ENCODE results near the gene PAM16. TPM values are rescaled to one million over a fixed set of nuclear protein-coding genes. Genes with fewer than 3 reads are reported as not detected.

Gene PAM16
- total and polyA plus RNA-seq, 2 of the 8 experiments (the other 6 are each of a cell fraction or from before 2014, with no cell fraction given): 78.3 to 198 TPM

GRCh38 chr16:4375717-4376116 is 24.6 kb upstream of the PAM16 start:
- H2BK120ac ChIP-seq (replicated peaks; ENCODE audit: low read depth, low read length): no peak overlapping the region
- peaks cover 6% of the 10 kb centered on the region; the same call in 1 of the 2 replicates for H3K23me2 ChIP-seq (ENCODE audit: low read depth, low read length)
- H2BK15ac ChIP-seq (ENCODE audit: low read length): no peak overlapping the region
- no peak overlapping the region for H3K56ac ChIP-seq (replicated peaks; ENCODE audit: insufficient read length, low read depth, low read length)
- H2AFZ ChIP-seq (ENCODE audit: low read length): no peak overlapping the region
- no peak overlapping the region for H2BK5ac ChIP-seq (ENCODE audit: low read depth, low read length)
- H3K36me3 ChIP-seq (ENCODE audit: control insufficient read depth in 2 of 4, insufficient read depth in 4 of 4, low read length in 3 of 4): no peaks in the 10 kb centered on the region
- no peak overlapping the region for H2AK5ac ChIP-seq (ENCODE audit: low read depth, low read length)
- H3K4me2 ChIP-seq (ENCODE audit: insufficient read depth in 1 of 2, low read depth in 2 of 2, low read length in 2 of 2): no peak overlapping the region
- peaks cover 0 to 1% (median 0%) of the 10 kb centered on the region in 4 experiments; a peak in 2 of 7 replicates for H3K27me3 ChIP-seq (replicated peaks in 1 of 4; ENCODE audit: control insufficient read depth in 3 of 4, extremely low read depth in 1 of 4, insufficient read depth in 3 of 4, low read length in 3 of 4)
- H3K79me1 ChIP-seq (ENCODE audit: low read depth, low read length): peaks cover 6% of the 10 kb centered on the region
- H3K23ac ChIP-seq (ENCODE audit: insufficient read length): no peak overlapping the region
- H3K14ac ChIP-seq (ENCODE audit: insufficient read length): no peak overlapping the region
- H3K9ac ChIP-seq (replicated peaks in 1 of 4; ENCODE audit: extremely low read depth in 1 of 4, low read depth in 3 of 4, low read length in 3 of 4): no peak overlapping the region
- no peak overlapping the region for H2BK12ac ChIP-seq (ENCODE audit: low read depth, low read length)
- TF ChIP-seq CEBPB (IDR thresholded peaks at IDR 0.05; ENCODE audit: low read depth, low read length): no peak
- TF ChIP-seq SIX5 (IDR thresholded peaks at IDR 0.05; ENCODE audit: low read depth, low read length): no peak
- no peak overlapping the region for H2BK20ac ChIP-seq (ENCODE audit: low read length)
- CTCF ChIA-PET (ENCODE audit: partially characterized antibody): interaction anchor here (0.5 to 24.8 kb wide), 8 partner anchors 10 to 87 kb away, joined by 3 to 659 read pairs (median 12); no protein-coding TSS in a partner anchor
- no peak overlapping the region for H3K18ac ChIP-seq (ENCODE audit: extremely low read depth, low read length)
- peaks cover 0 to 11% of the 10 kb centered on the region in 2 experiments; a peak in 1 of 4 replicates for H3K79me2 ChIP-seq (ENCODE audit: control insufficient read depth in 1 of 2, insufficient read depth in 2 of 2, low read length in 2 of 2)
- H3K27ac ChIP-seq (ENCODE audit: low read depth, low read length): no peak overlapping the region
- peak overlapping the region; percentile 36; the same call in 1 of the 2 replicates for H4K8ac ChIP-seq (ENCODE audit: extremely low read depth, insufficient read depth, low read length)
- no peak for DNase-seq (ENCODE audit: low read depth in 1 of 2, low spot score in 2 of 2)
- WGBS, 2 experiments (ENCODE audit: extremely low coverage in 1 of 2, insufficient coverage in 1 of 2, insufficient read length in 1 of 2, insufficient replicate concordance in 2 of 2, low coverage in 1 of 2, low lambda C conversion rate in 2 of 2, missing lambda C conversion rate in 1 of 2): 93% methylated on average over 12 of the region's 15 CpGs; no CpG with 5 or more reads in 1 of the 2 experiments
- no peaks in the 10 kb centered on the region for H3K9me3 ChIP-seq (ENCODE audit: insufficient read depth in 2 of 2, low read depth in 1 of 2, low read length in 1 of 2)
- H4K5ac ChIP-seq (ENCODE audit: insufficient read length, low read depth, low read length): no peak overlapping the region
- peaks cover 4 to 68% (median 57%) of the 10 kb centered on the region in 4 experiments for H3K4me1 ChIP-seq (replicated peaks in 1 of 4; ENCODE audit: control insufficient read depth in 3 of 4, insufficient read depth in 4 of 4, low read length in 3 of 4)
- no peak overlapping the region for H4K91ac ChIP-seq (replicated peaks; ENCODE audit: insufficient read length, low read length)
- H3K4ac ChIP-seq (replicated peaks; ENCODE audit: insufficient read length, low read depth, low read length): no peak overlapping the region
- POLR2A ChIA-PET (ENCODE audit: partially characterized antibody): interaction anchor here (1.0 to 11.7 kb wide), 7 partner anchors 11 to 239 kb away, joined by 3 to 223 read pairs (median 19); partner anchors contain the start of genes PAM16 and UBALD1
- peaks cover 6 to 21% of the 10 kb centered on the region in 2 experiments for H4K20me1 ChIP-seq (replicated peaks in 1 of 2; ENCODE audit: control insufficient read depth in 1 of 2, insufficient read depth in 2 of 2, low read length in 2 of 2)
- no peak for FAIRE-seq
- H3K4me3 ChIP-seq (ENCODE audit: extremely low read depth in 1 of 4, insufficient read depth in 2 of 4, low read depth in 3 of 4, low read length in 4 of 4): no peak overlapping the region
